HepG2 (cell line): Measurements from ENCODE around the gene VAV2. TPM values are rescaled to one million over a fixed set of nuclear protein-coding genes. Genes with fewer than 3 reads are reported as not detected.

Source experiments
- ATAC-seq: fragments of 200-7000 bp; cut with Tn5 transposase; 3 replicates; pipeline ENCODE4 v1.9.1; 2020; ENCODE audit warnings: mild to moderate bottlenecking, moderate library complexity
- BruUV-seq: library from RNA; stranded (reverse); fragments of 400-500 nt; replicated peaks from 2 replicates; lab custom pipeline; 2021; lab: Mats Ljungman, UMichigan
- CTCF ChIA-PET: fragments of 300-600 bp; formaldehyde crosslinking; extraction: SDS; loops from one replicate; lab custom pipeline; 2021; ENCODE audit warnings: low total read pairs, inconsistent platforms, low intra/inter-chr PET ratio; lab: Yijun Ruan, JAX
- POLR2A ChIA-PET: fragments of 350-600 bp; sonication (Branson Sonifier 250); formaldehyde crosslinking; loops from one replicate; lab custom pipeline; 2020; ENCODE audit warnings: antibody characterized with exemption, inconsistent platforms; lab: Yijun Ruan, JAX
- DNase-seq: peaks from one replicate; pipeline ENCODE4 v3.0.0-alpha.2; 2015; ENCODE audit warnings: low spot score
- FAIRE-seq: peaks from 3 replicates; lab custom pipeline; 2011; peaks lifted over from hg19 to GRCh38; lab: Jason Lieb, UNC
- H2AFZ ChIP-seq: one replicate; pipeline ENCODE4 v1.6.1; 2011; ENCODE audit warnings: low read length, inconsistent platforms
- H3K27ac ChIP-seq: fragments of 300-600 bp; 3 replicates; pipeline ENCODE4 v1.8.0; 2011; ENCODE audit warnings: mixed run types, mild to moderate bottlenecking, mixed read lengths, low read length, inconsistent platforms; ENCODE audit not compliant: insufficient read depth; ENCODE audit errors: extremely low read length
- H3K27me3 ChIP-seq, 2 experiments: fragments of 200-600 bp in 1 of 2; 2 replicates in 1 of 2; 3 replicates in 1 of 2; pipeline versions ENCODE4 v1.6.0 to v1.8.0; 2011; ENCODE audit warnings: low read length in 2 of 2, mild to moderate bottlenecking in 2 of 2, moderate library complexity in 2 of 2, inconsistent platforms in 1 of 2; ENCODE audit not compliant: insufficient read depth in 2 of 2, control insufficient read depth in 1 of 2
- H3K36me3 ChIP-seq, 2 experiments: fragments of 200-600 bp in 1 of 2; replicated peaks in 1 of 2; 2 replicates in 1 of 2; 3 replicates in 1 of 2; pipeline versions ENCODE4 v1.5.1 to v1.8.0; 2011; ENCODE audit warnings: low read length in 2 of 2, inconsistent platforms in 1 of 2; ENCODE audit not compliant: insufficient read depth in 2 of 2, control insufficient read depth in 1 of 2
- H3K4me1 ChIP-seq: 2 replicates; pipeline ENCODE4 v1.5.1; 2012; ENCODE audit warnings: low read length, inconsistent platforms; ENCODE audit not compliant: insufficient read depth
- H3K4me2 ChIP-seq: 2 replicates; pipeline ENCODE4 v1.6.0; 2011; ENCODE audit warnings: low read depth, low read length, inconsistent platforms
- H3K4me3 ChIP-seq, 3 experiments: fragments of 200-600 bp in 1 of 3; sonication (generic), shearing (Covaris generic) in 1 of 3; replicated peaks in 1 of 3; 2 replicates each; pipeline ENCODE4 v1.5.1; 2011 to 2016; ENCODE audit warnings: low read length in 3 of 3, inconsistent platforms in 2 of 3, low read depth in 2 of 3, mild to moderate bottlenecking in 2 of 3, control low read depth in 1 of 3, mixed read lengths in 1 of 3; ENCODE audit not compliant: insufficient read depth in 1 of 3
- H3K79me2 ChIP-seq: one replicate; pipeline ENCODE4 v1.6.1; 2011; ENCODE audit warnings: low read length, inconsistent platforms; ENCODE audit not compliant: insufficient read depth
- H3K9ac ChIP-seq: 2 replicates; pipeline ENCODE4 v1.6.0; 2011; ENCODE audit warnings: mild to moderate bottlenecking, low read depth, low read length, inconsistent platforms; ENCODE audit not compliant: insufficient read depth
- H3K9me3 ChIP-seq: 2 replicates; pipeline ENCODE4 v1.5.1; 2012; ENCODE audit warnings: mild to moderate bottlenecking, low read length
- H4K20me1 ChIP-seq: 2 replicates; pipeline ENCODE4 v1.6.0; 2011; ENCODE audit warnings: inconsistent platforms, mild to moderate bottlenecking, low read length, moderate library complexity; ENCODE audit not compliant: insufficient read depth
- AGO2 ChIP-seq: fragments of 200-400 bp; formaldehyde crosslinking; optimal IDR thresholded peaks from 2 replicates; pipeline ENCODE3; 2017; ENCODE audit warnings: mild to moderate bottlenecking, low read depth, low read length, moderate library complexity
- HIVEP1 ChIP-seq: sonication (generic); formaldehyde crosslinking; IDR thresholded peaks from 2 replicates; pipeline ENCODE4 v1.4.0; 2020; ENCODE audit warnings: mild to moderate bottlenecking, missing genetic modification reagents
- SMC3 ChIP-seq: IDR thresholded peaks from 2 replicates; pipeline ENCODE4 v1.6.1; 2011; ENCODE audit warnings: low read length, improper control_type of control experiment
- XRCC5 ChIP-seq: fragments of 200-400 bp; formaldehyde crosslinking; optimal IDR thresholded peaks from 2 replicates; pipeline ENCODE3; 2017; ENCODE audit warnings: mild to moderate bottlenecking, low read length
- ZBTB37 ChIP-seq: sonication (generic); formaldehyde crosslinking; IDR thresholded peaks from 2 replicates; pipeline ENCODE4 v1.4.0; 2020; ENCODE audit warnings: mild to moderate bottlenecking, missing genetic modification reagents
- ZMYM3 ChIP-seq: sonication (generic); formaldehyde crosslinking; IDR thresholded peaks from 2 replicates; pipeline ENCODE4 v1.5.1; 2020; ENCODE audit warnings: mild to moderate bottlenecking, missing genetic modification reagents
- ZNF281 ChIP-seq: sonication (generic); formaldehyde crosslinking; IDR thresholded peaks from 2 replicates; pipeline ENCODE4 v1.4.0; 2020; ENCODE audit warnings: missing genetic modification reagents, borderline replicate concordance
- ZNF839 ChIP-seq: sonication (generic); formaldehyde crosslinking; IDR thresholded peaks from 2 replicates; pipeline ENCODE4 v1.4.0; 2020; ENCODE audit warnings: missing genetic modification reagents, mild to moderate bottlenecking, borderline replicate concordance
- WGBS: methylation state at CpG from one replicate; pipeline ENCODE4 v1.1.6; 2017; ENCODE audit warnings: low lambda C conversion rate; 5-methylcytosine and 5-hydroxymethylcytosine counted together
- in situ Hi-C: cut with HindIII; loops from 2 replicates; pipeline ENCODE4 v1.10.0; 2017; ENCODE audit warnings: low pct_unique_long_range_greater_than_20kb; ENCODE audit not compliant: extremely low pct_ligation_motif_present
- intact Hi-C: fragments of 100-400 bp; cut with micrococcal nuclease; formaldehyde crosslinking; loops from one replicate; pipeline ENCODE4 v1.10.0; 2022; ENCODE audit not compliant: unreplicated experiment
- polyA plus RNA-seq, 8 experiments: library from polyadenylated mRNA; depleted of rRNA in 3 of 8; stranded (reverse) in 7 of 8; unstranded in 1 of 8; fragments of >200 nt; fragmentation: Illumina TruSeq in 4 of 8; extraction: Trizol in 4 of 8; gene quantifications; 2 replicates each; pipeline versions ENCODE4 v1.2.1 to v1.2.3, GENCODE V29; 2011 to 2016; ENCODE audit warnings: low read depth in 4 of 8, missing spikeins in 1 of 8, mixed read lengths in 1 of 8; ENCODE audit not compliant: insufficient read depth in 1 of 8
- total RNA-seq, 5 experiments: library from RNA; depleted of rRNA; stranded (reverse); fragments of >200 nt; fragmentation: Illumina TruSeq; extraction: Trizol; gene quantifications; 2 replicates each; pipeline ENCODE4 v1.2.3, GENCODE V29; 2016; ENCODE audit warnings: low read depth in 1 of 5
- TF ChIP-seq, protein P1 (sequence below): sonication (generic); formaldehyde crosslinking; IDR thresholded peaks from 2 replicates; pipeline ENCODE4 v1.5.1; 2020; ENCODE audit warnings: missing genetic modification reagents, mild to moderate bottlenecking, borderline replicate concordance

VAV2 gene
- total and polyA plus RNA-seq, 2 of the 13 experiments (the other 11 are each of a cell fraction or from before 2014, with no cell fraction given), result 22.5 to 22.9 TPM

GRCh38 chr9:134032456-134033222 lies 40.5 kb upstream of the VAV2 start:
- Histone ChIP-seq H3K36me3 (peaks cover 25 to 53% of the 10 kb centered on the region in 2 experiments), H3K9ac (no peak overlapping the region), H3K9me3 (no peaks in the 10 kb centered on the region), H2AFZ (no peak overlapping the region), H3K4me1 (peaks cover 19% of the 10 kb centered on the region), H3K4me2 (no peak overlapping the region), H3K79me2 (no peaks in the 10 kb centered on the region), H3K27me3 (no peaks in the 10 kb centered on the region), H3K4me3 (no peak overlapping the region), H4K20me1 (no peaks in the 10 kb centered on the region), H3K27ac (no peak overlapping the region)
- no TSS peak for BruUV-seq
- CTCF ChIA-PET, result no interaction called here
- TF ChIP-seq ZBTB37, result no peak
- no peak for TF ChIP-seq ZNF839 (CRISPR knock-in tag)
- TF ChIP-seq, protein P1, sequence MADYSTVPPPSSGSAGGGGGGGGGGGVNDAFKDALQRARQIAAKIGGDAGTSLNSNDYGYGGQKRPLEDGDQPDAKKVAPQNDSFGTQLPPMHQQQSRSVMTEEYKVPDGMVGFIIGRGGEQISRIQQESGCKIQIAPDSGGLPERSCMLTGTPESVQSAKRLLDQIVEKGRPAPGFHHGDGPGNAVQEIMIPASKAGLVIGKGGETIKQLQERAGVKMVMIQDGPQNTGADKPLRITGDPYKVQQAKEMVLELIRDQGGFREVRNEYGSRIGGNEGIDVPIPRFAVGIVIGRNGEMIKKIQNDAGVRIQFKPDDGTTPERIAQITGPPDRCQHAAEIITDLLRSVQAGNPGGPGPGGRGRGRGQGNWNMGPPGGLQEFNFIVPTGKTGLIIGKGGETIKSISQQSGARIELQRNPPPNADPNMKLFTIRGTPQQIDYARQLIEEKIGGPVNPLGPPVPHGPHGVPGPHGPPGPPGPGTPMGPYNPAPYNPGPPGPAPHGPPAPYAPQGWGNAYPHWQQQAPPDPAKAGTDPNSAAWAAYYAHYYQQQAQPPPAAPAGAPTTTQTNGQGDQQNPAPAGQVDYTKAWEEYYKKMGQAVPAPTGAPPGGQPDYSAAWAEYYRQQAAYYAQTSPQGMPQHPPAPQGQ, result no peak
- TF ChIP-seq ZMYM3, result no peak
- TF ChIP-seq SMC3, result no peak
- no peak for TF ChIP-seq HIVEP1
- no peak for TF ChIP-seq XRCC5
- peak; percentile 33 for TF ChIP-seq AGO2
- TF ChIP-seq ZNF281, result no peak
- DNase-seq (no peak), FAIRE-seq (no peak), ATAC-seq (no peak)
- POLR2A ChIA-PET, result no interaction called here
- intact Hi-C loops, result no loop called here
- in situ Hi-C loops, result no loop called here
- WGBS, result 95% methylated on average over 40 of the region's 40 CpGs
